GM18870 (cell line): ENCODE data around the gene HEG1.

Experiments used
- ATAC-seq: cut with Tn5 transposase; IDR thresholded peaks from one replicate; pipeline ENCODE4 v1.9.1; 2021; ENCODE audit warnings: moderate library complexity; ENCODE audit not compliant: unreplicated experiment

HEG1 gene

GRCh38 chr3:124923833-124924232 is 132.0 kb downstream of the HEG1 start:
- ATAC-seq, result no peak

GRCh38 chr3:124920718-124921117 is 135.1 kb downstream of the HEG1 start:
- ATAC-seq, result no peak

- no peak for ATAC-seq
Observed at GRCh38 chr3:124919756-124920155, 136.0 kb downstream of the HEG1 start.

- no peak for ATAC-seq
Observed at GRCh38 chr3:124918524-124918923, 137.3 kb downstream of the HEG1 start.

- no peak for ATAC-seq
Observed at GRCh38 chr3:124916837-124917409, 138.9 kb downstream of the HEG1 start.
